Measurements from ENCODE around the gene RPTOR. TPM values are rescaled to one million over a fixed set of nuclear protein-coding genes. Genes with fewer than 3 reads are reported as not detected.

RPTOR gene
- total RNA-seq, 3 donors from 2014 or later (not counting 1 experiment from before 2014, with no cell fraction given) = 49.2 to 63.6 (median 55.4) TPM

DNA sequence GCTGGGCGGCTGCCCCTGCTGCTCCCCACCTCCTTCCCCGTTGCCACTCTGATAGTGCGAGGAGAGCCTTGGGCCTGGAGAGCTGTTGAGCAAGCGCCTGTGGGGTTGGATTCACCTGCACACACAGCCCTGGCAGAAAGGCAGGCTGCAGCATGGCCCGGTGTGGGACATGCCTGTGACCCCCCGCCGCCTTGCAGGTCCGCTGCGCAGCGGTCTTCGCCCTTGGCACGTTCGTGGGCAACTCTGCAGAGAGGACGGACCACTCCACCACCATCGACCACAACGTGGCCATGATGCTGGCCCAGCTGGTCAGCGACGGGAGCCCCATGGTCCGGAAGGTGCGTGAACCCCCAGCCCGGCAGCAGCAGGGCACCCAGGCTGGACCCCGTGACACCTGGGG, 340.2 kb downstream of the RPTOR start:
- H3K9me3 Mint-ChIP-seq = no peaks in the 10 kb centered on the region
- Histone ChIP-seq H3K27me3 (ENCODE audit: control insufficient read depth, insufficient read depth, low read length) (no peaks in the 10 kb centered on the region), H3K27ac (ENCODE audit: low read length) (no peak overlapping the region), H3K9me3 (ENCODE audit: control insufficient read depth, insufficient read depth, low read length) (no peaks in the 10 kb centered on the region), H3K36me3 (ENCODE audit: control insufficient read depth, insufficient read depth, low read length) (peaks cover 39% of the 10 kb centered on the region), H3K4me3 (ENCODE audit: low read length) (no peak overlapping the region), H3K4me1 (ENCODE audit: control insufficient read depth, insufficient read depth, low read length) (peaks cover 6% of the 10 kb centered on the region)
- no peak overlapping the region for H3K4me3 Mint-ChIP-seq
- H3K27me3 Mint-ChIP-seq (ENCODE audit: low read depth in 2 of 2) = no peaks in the 10 kb centered on the region
- peaks cover 0 to 5% of the 10 kb centered on the region in 2 donors for H3K4me1 Mint-ChIP-seq
- H3K27ac Mint-ChIP-seq = no peak overlapping the region
- peaks cover 13% of the 10 kb centered on the region for H3K36me3 Mint-ChIP-seq
- TF ChIP-seq, protein P1, sequence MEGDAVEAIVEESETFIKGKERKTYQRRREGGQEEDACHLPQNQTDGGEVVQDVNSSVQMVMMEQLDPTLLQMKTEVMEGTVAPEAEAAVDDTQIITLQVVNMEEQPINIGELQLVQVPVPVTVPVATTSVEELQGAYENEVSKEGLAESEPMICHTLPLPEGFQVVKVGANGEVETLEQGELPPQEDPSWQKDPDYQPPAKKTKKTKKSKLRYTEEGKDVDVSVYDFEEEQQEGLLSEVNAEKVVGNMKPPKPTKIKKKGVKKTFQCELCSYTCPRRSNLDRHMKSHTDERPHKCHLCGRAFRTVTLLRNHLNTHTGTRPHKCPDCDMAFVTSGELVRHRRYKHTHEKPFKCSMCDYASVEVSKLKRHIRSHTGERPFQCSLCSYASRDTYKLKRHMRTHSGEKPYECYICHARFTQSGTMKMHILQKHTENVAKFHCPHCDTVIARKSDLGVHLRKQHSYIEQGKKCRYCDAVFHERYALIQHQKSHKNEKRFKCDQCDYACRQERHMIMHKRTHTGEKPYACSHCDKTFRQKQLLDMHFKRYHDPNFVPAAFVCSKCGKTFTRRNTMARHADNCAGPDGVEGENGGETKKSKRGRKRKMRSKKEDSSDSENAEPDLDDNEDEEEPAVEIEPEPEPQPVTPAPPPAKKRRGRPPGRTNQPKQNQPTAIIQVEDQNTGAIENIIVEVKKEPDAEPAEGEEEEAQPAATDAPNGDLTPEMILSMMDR (IDR thresholded peaks at IDR 0.05) = no peak
- intact Hi-C loops (cut with micrococcal nuclease) = no loop called here
- 97% methylated on average over 22 of the region's 22 CpGs for WGBS (ENCODE audit: insufficient coverage)
- DNase-seq (no peak), ATAC-seq (no peak)

DNA sequence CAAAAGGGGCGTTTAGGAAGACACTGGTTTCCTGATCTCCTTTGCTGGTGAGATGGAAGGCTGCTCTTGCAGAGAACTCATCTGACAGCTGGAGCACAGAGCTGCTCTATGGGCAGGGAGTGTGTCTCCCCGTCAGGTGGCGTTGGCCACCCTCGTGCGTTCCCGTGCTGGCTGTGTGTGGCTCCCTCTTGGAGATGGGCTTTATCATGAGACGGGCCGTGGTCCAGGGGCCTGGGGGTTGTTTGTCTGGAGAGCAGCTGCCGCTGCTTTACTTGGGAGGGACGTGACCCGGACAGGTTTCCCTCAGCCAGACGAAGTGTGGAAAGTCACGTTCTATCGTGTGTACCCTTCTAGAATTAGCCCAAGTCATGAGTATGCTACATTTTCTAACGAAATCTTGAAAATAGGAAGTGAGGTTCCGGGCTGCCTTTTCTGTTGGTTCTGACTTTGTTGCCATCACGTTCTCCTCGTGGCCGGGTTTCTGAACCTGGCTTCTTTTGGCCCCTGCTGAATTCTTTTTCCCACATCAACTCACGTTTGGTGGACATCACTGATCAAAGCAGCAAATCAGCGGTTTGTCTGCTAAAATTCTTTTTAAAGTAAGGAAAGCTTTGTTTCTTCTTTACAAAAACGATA, 341.4 kb downstream of the RPTOR start:
- TF ChIP-seq, protein P1 (IDR thresholded peaks at IDR 0.05) = no peak

DNA sequence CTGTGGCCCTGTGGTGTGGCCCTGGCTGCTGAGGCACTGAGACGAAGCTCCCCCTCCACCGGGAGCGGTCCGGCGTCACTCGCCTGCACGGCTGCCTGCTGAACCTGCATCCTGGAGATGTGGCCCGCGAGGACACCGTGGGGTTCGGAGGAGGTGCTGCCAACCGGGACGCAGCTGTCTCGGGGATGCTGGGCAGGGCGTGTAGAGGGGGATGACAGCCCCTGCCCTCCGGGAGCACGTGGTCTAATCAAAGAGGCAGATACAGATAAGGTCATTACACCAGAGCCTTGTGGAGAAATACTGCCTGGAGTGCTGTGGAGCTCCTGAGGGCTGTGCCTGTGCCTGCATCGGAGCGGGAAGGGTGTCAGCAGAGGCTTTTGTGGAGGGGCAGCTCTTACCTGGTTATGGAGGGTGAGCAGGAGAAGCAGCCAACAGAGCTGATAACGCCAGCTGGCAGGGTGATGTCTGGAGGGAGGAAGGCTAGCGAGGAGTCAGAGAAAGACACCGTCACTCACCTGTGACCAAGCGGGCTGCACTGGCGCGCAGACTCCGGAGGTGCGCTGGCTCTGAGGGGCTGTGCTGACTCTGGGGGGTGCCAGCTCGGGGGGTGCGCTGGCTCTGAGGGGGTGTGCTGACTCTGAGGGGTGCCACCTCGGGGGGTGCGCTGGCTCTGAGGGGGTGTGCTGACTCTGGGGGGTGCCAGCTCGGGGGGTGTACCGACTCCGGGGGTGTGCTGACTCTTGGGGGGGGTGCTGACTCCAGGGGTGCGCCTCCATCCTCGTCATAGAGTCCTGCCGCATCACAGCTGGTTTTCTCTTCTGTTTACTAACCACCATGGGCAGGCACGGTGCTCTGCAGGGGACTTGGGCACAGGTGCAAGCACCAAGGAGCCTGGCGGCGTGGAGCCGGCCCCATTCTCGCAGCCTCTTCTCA, 342.3 kb downstream of the RPTOR start:
- H3K4me1 Mint-ChIP-seq = peaks cover 0 to 16% of the 10 kb centered on the region in 2 donors
- no peak overlapping the region for H3K4me3 ChIP-seq (ENCODE audit: low read length)
- no peak overlapping the region for H3K4me3 Mint-ChIP-seq
- H3K9me3 ChIP-seq (ENCODE audit: control insufficient read depth, insufficient read depth, low read length) = no peaks in the 10 kb centered on the region
- H3K27me3 Mint-ChIP-seq (ENCODE audit: low read depth in 2 of 2) = no peaks in the 10 kb centered on the region
- H3K4me1 ChIP-seq (ENCODE audit: control insufficient read depth, insufficient read depth, low read length) = peaks cover 27% of the 10 kb centered on the region
- peaks cover 9% of the 10 kb centered on the region for H3K36me3 Mint-ChIP-seq
- intact Hi-C loops (cut with micrococcal nuclease) = no loop called here
- no peak for ATAC-seq
- no peaks in the 10 kb centered on the region for H3K27me3 ChIP-seq (ENCODE audit: control insufficient read depth, insufficient read depth, low read length)
- H3K36me3 ChIP-seq (ENCODE audit: control insufficient read depth, insufficient read depth, low read length) = peaks cover 28% of the 10 kb centered on the region
- DNase-seq = no peak
- TF ChIP-seq, protein P1 (IDR thresholded peaks at IDR 0.05) = no peak
- no peak overlapping the region for H3K27ac ChIP-seq (ENCODE audit: low read length)
- 95% methylated on average over 40 of the region's 42 CpGs for WGBS (ENCODE audit: insufficient coverage)
- no peak overlapping the region for H3K27ac Mint-ChIP-seq
- H3K9me3 Mint-ChIP-seq = no peaks in the 10 kb centered on the region

More for the DNA sequence above, 341.4 kb downstream of the RPTOR start:
- no peak for ATAC-seq
- H3K27ac ChIP-seq (ENCODE audit: low read length) = no peak overlapping the region
- no peak overlapping the region for H3K4me3 ChIP-seq (ENCODE audit: low read length)
- peaks cover 33% of the 10 kb centered on the region for H3K36me3 ChIP-seq (ENCODE audit: control insufficient read depth, insufficient read depth, low read length)
- peaks cover 19% of the 10 kb centered on the region for H3K4me1 ChIP-seq (ENCODE audit: control insufficient read depth, insufficient read depth, low read length)
- no peak for DNase-seq
- Mint-ChIP-seq H3K27me3 (ENCODE audit: low read depth in 2 of 2) (no peaks in the 10 kb centered on the region), H3K4me3 (no peak overlapping the region), H3K36me3 (peaks cover 13% of the 10 kb centered on the region), H3K9me3 (no peaks in the 10 kb centered on the region), H3K4me1 (peaks cover 0 to 10% of the 10 kb centered on the region in 2 donors), H3K27ac (no peak overlapping the region)
- intact Hi-C loops (cut with micrococcal nuclease) = no loop called here
- no peaks in the 10 kb centered on the region for H3K27me3 ChIP-seq (ENCODE audit: control insufficient read depth, insufficient read depth, low read length)
- no peaks in the 10 kb centered on the region for H3K9me3 ChIP-seq (ENCODE audit: control insufficient read depth, insufficient read depth, low read length)
- 92% methylated on average over 21 of the region's 22 CpGs for WGBS (ENCODE audit: insufficient coverage)
